A204.1 (cell line): ENCODE measurements around the gene OR2M5.

Source experiments
- FAIRE-seq: peaks from 2 replicates; lab custom pipeline; 2012; peaks lifted over from hg19 to GRCh38; lab: Jason Lieb, UNC

Gene OR2M5

DNA sequence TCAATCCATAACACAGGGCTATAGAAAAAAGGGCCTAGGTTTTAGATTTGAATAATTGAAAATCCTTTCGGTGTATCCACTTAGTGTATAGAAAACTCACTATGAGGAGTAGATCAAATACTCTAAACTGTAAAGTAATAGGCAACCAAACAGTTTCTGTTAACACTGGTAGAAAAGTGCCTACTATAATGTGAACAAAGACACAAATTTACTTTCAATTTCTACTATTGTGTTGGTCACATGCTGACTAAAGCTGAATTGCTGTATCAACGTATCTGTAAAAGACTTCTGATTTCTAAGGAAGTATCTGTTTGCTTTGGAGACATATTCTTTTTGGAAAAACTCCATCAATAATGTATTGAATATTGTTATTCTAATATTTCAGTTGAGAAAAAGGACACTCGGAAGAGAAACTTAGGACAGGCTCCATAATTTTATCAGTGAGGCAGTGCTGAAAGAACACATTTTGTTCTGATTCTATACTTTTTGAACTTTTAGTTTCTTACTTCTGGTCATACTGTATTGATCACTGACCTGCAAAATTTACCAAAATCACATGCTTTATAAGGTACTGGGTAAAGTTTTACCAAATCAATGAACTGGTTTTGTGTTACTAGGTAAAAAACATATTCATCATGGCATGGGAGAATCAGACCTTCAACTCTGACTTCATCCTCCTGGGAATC is at the start of gene OR2M5:
TSS of gene OR2M5 (plus strand) at position 636 of the 686 bp plus-strand sequence. CDS start at position 636, 0 bp downstream.
- no peak for FAIRE-seq

DNA sequence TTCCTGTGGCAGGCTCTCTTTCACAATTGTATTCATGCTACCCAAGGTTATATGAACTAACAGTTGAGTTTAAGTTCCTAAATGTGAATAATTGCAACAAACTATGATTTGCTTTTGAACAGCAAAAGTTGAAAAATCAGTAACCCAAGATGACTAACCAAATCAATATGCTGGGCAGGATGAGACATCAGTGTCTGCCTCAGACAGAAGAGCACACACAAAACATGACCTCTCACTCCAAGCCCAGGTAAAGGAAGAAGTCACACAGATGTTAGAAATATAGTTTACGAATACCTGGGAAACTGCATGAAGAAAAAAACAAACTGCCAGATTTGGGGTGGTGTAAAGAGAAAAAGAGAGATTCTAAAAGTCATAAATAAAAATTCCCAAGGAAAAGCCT is 46.4 kb upstream of the OR2M5 start:
- no peak for FAIRE-seq

GRCh38 chr1:248102847-248103246 is 42.1 kb upstream of the OR2M5 start:
- FAIRE-seq, result peak; percentile 100

DNA sequence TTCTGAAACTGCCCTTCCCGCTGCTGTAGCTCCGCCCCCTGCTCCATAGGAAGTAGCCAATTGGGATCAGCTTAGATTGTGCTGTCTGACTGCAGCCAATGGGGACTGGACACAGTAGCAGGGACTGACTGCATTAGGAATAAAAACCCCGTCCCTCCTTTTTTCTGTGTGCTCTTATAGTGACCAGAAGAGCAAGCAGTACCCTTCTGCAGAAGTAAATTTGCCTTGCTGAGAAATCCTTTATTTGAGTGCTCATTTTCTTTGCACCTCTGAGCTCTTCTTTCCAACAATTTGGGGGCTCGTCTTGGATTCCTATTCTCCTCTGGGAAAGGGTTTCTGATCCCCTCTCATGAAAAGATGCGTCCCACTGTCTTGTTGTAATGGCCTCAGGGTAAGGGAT is 33.8 kb upstream of the OR2M5 start:
- FAIRE-seq, result no peak

- no peak for FAIRE-seq
Observed at GRCh38 chr1:248114890-248115289, 30.1 kb upstream of the OR2M5 start.

- FAIRE-seq, result no peak
Observed at GRCh38 chr1:248127653-248128052, 17.3 kb upstream of the OR2M5 start.

DNA sequence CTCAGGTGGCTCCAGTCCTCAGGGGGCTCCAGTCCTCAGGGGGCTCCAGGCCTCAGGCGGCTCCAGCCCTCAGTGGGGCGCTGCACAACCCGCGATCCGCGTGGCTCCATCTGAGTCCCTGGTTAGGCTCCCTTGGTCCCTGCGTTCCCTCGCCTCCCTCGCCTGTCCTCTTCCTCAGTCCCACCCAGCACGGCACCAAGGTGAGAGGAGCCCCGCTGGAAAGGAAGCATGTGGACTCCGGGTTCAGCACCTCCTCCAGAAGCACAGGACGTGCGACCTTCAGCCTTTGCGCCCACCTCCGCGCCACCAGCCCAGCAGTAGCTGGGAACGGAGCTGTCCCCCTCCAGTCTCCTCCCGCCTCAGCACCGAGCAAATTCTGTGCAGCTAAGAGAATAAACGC is 8.1 kb upstream of the OR2M5 start:
- FAIRE-seq, result no peak

GRCh38 chr1:248140846-248141245 is 4.1 kb upstream of the OR2M5 start:
- FAIRE-seq, result no peak

DNA sequence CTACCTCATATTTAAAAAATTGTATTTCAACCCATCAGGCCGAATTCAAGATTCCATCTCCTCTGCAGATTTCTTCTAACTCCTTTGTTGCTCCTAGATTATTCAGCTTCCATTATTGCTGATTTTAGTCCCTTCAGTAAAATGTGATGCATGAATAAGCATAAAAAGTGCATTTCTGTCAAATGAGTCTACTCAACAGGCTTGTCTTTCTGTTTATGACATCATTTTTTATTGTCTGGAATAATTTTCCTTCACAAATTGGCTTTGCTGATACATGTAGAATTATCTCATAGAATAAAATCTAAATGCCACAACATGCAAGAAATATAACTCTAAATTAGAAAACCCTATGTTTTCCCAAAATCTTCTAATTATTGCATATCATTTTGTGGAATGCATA is 1.6 kb upstream of the OR2M5 start:
- FAIRE-seq, result no peak

GRCh38 chr1:248152056-248152827 is 7.3 kb downstream of the OR2M5 start:
- FAIRE-seq, result no peak

- FAIRE-seq, result no peak
Observed at GRCh38 chr1:248155927-248156326, 11.0 kb downstream of the OR2M5 start.

DNA sequence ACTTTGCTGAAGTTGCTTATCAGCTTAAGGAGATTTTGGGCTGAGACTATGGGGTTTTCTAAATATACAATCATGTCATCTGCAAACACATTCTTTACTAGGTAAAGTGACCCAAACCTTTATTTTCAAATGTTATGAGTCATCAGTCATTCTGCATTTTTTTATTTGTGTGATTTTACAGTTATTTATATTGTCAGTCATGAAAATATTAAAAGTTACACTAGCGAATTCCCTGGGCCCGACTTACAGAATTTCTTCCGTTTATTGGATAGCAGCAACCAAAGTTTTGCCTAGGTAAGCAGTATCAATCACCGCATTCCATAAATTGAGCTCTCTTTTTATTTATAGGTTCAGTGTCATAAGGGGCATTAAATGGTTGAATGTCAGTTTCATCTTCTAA is 13.8 kb downstream of the OR2M5 start:
- FAIRE-seq, result no peak

DNA sequence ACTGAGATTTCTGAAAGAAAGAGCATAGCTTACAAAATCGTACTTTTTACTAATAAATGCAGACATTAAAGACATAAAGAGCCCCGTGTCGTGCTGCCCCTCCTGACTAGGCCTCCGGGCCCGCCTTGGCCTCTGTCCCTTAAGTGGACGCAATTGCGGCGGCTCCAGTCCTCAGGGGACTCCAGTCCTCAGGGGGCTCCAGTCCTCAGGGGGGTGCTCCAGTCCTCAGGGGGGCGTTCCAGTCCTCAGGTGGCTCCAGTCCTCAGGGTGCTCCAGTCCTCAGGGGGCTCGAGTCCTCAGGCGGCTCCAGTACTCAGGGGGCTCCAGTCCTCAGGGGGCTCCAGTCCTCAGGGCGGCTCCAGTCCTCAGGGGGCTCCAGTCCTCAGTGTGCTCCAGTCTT is 19.1 kb downstream of the OR2M5 start:
- FAIRE-seq, result no peak

- no peak for FAIRE-seq
Observed at GRCh38 chr1:248165186-248165585, 20.2 kb downstream of the OR2M5 start.

- FAIRE-seq, result no peak
Observed at GRCh38 chr1:248174521-248174920, 29.6 kb downstream of the OR2M5 start, which contains the start of gene OR2M2. OR2M2 (plus strand) TSS chr1:248174821; CDS start chr1:248179986, 5,165 bp downstream.

- no peak for FAIRE-seq
Observed at GRCh38 chr1:248183996-248184395, 39.0 kb downstream of the OR2M5 start.

- FAIRE-seq, result no peak
Observed at GRCh38 chr1:248187363-248187762, 42.4 kb downstream of the OR2M5 start.

- FAIRE-seq, result no peak
Observed at GRCh38 chr1:248189026-248189425, 44.1 kb downstream of the OR2M5 start.

DNA sequence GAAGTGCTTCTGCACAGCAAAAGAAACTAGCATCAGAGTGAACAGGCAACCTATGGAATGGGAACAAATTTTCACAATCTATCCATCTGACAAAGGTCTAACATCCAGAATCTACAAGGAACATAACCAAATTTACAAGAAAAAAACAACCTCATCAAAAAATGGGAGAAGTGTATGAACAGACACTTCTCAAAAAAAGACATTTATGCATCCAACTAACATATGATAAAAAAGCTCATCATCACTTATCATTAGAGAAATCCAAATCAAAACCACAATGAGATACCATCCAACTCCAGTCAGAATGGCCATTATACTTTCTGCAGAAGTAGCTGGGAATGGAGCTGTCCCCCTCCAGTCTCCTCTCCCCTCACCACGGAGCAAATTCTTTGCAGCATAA is 49.2 kb downstream of the OR2M5 start:
- FAIRE-seq, result no peak
